Spleen (tissue), 11 donors: ENCODE measurements around the gene B4GALNT2. TPM values are rescaled to one million over a fixed set of nuclear protein-coding genes. Genes with fewer than 3 reads are reported as not detected.
"Not testable (repeated sequence)": the region's sequence is repeated elsewhere in the genome, so short reads cannot be mapped to it uniquely, and the experiment has no call there.

ENCODE experiments used
- DNase-seq: peaks from one replicate; pipeline ENCODE4 v3.0.0-alpha.2; 2020
- H3K27ac ChIP-seq, 8 donors: fragments of 200-600 bp; sonication (generic) in 7 of 8; 1 replicate in 4 of 8; 2 replicates in 4 of 8; pipeline versions ENCODE4 v1.5.0 to v1.8.0; 2016 to 2021; ENCODE audit warnings: inconsistent platforms in 4 of 8, mild to moderate bottlenecking in 4 of 8, moderate library complexity in 1 of 8
- H3K27me3 ChIP-seq, 7 donors: fragments of 200-600 bp; sonication (generic) in 6 of 7; replicated peaks in 1 of 7; 1 replicate in 4 of 7; 2 replicates in 3 of 7; pipeline versions ENCODE4 v1.5.0 to v1.8.0; 2016 to 2021; ENCODE audit warnings: inconsistent platforms in 3 of 7, mild to moderate bottlenecking in 1 of 7
- H3K36me3 ChIP-seq, 6 donors: fragments of 200-600 bp; sonication (generic) in 5 of 6; 1 replicate in 4 of 6; 2 replicates in 2 of 6; pipeline versions ENCODE4 v1.5.0 to v1.8.0; 2016 to 2021; ENCODE audit warnings: inconsistent platforms in 2 of 6
- H3K4me1 ChIP-seq, 6 donors: fragments of 200-600 bp; sonication (generic) in 5 of 6; 1 replicate in 3 of 6; 2 replicates in 3 of 6; pipeline versions ENCODE4 v1.5.0 to v1.8.0; 2016 to 2021; ENCODE audit warnings: inconsistent platforms in 3 of 6
- H3K4me3 ChIP-seq, 8 donors: fragments of 200-600 bp; sonication (generic) in 7 of 8; 1 replicate in 4 of 8; 2 replicates in 4 of 8; pipeline versions ENCODE4 v1.5.0 to v1.8.0; 2016 to 2021; ENCODE audit warnings: inconsistent platforms in 4 of 8, mild to moderate bottlenecking in 4 of 8, moderate library complexity in 2 of 8
- H3K9me3 ChIP-seq, 8 donors: fragments of 200-600 bp; sonication (generic) in 7 of 8; 1 replicate in 4 of 8; 2 replicates in 4 of 8; pipeline versions ENCODE4 v1.5.0 to v1.8.0; 2016 to 2021; ENCODE audit warnings: inconsistent platforms in 4 of 8
- CTCF ChIP-seq, 11 experiments: fragments of 200-600 bp in 7 of 11; fragments of 450-650 bp in 4 of 11; sonication (generic) in 4 of 11; IDR thresholded peaks in 8 of 11; conservative IDR thresholded peaks in 3 of 11; 1 replicate in 7 of 11; 2 replicates in 4 of 11; pipeline versions ENCODE4 v1.4.0 to v1.8.0; 2016 to 2021; ENCODE audit warnings: antibody characterized with exemption in 11 of 11, inconsistent platforms in 4 of 11, mild to moderate bottlenecking in 1 of 11
- POLR2A ChIP-seq, 3 donors: fragments of 450-650 bp; IDR thresholded peaks; one replicate each; pipeline ENCODE4 v1.5.1; 2017; ENCODE audit warnings: antibody characterized with exemption in 3 of 3, mild to moderate bottlenecking in 1 of 3
- POLR2AphosphoS5 ChIP-seq, 3 donors: sonication (generic); formaldehyde crosslinking; IDR thresholded peaks; one replicate each; pipeline ENCODE4 v1.5.1; 2017; ENCODE audit warnings: antibody characterized with exemption in 3 of 3
- whole genome bisulfite sequencing, 5 donors: extraction: QIAGEN DNeasy Blood & Tissue Kit in 3 of 5; methylation state at CpG; one replicate each; pipeline versions ENCODE4 v1.1.5 to v1.1.7; 2013 to 2018; 5-methylcytosine and 5-hydroxymethylcytosine counted together
- intact Hi-C: fragments of 100-400 bp; cut with DNase I; formaldehyde crosslinking; loops from one replicate; pipeline ENCODE4 v1.15.0; 2023; ENCODE audit warnings: low total_unique reads
- polyA plus RNA-seq, 3 donors: library from polyadenylated mRNA; stranded (reverse); fragments of 200-250 nt; gene quantifications; one replicate each; pipeline ENCODE4 v1.2.1, GENCODE V29; 2013
- total RNA-seq, 7 donors: library from RNA; depleted of rRNA in 3 of 7; stranded (reverse); fragments of >200 nt in 3 of 7; fragmentation: NEBNext Ultra II Directional in 4 of 7; extraction: Animal tissue kit (Norgen Biotek cat#: 25700) in 4 of 7; gene quantifications; one replicate each; pipeline versions ENCODE4 v1.1.0 to v1.2.1, GENCODE V29; 2016 to 2021
- donor health status: healthy with polysubstance abuse.
- donor health status: DM: no; HTN: no; CAD: no; lungs with moderate emphysema.
- donor health status: DM: no; HTN: no; CAD: no.
- donor health status: Bipolar disorder and iron deficiency.
- donor health status: healthy.
- donor health status: DM: no; HTN: no; CAD: no.
- donor health status: DM: yes; HTN: yes; CAD: no.

The B4GALNT2 gene
- total and polyA plus RNA-seq, 10 donors = 0.10 to 0.21 (median 0.18) TPM; not detected in 6

GRCh38 chr17:49165143-49165542 is 32.6 kb downstream of the B4GALNT2 start:
- intact Hi-C loops = no loop called here
- no peak for DNase-seq
- Histone ChIP-seq H3K4me1 (no peaks in the 10 kb centered on the region), H3K27ac (no peak overlapping the region), H3K9me3 (no peaks in the 10 kb centered on the region), H3K27me3 (peaks cover 0 to 56% (median 6%) of the 10 kb centered on the region in 7 donors), H3K4me3 (no peak overlapping the region), H3K36me3 (no peaks in the 10 kb centered on the region)
- 76 to 92% (median 88%) methylated on average over 2 of the region's 2 CpGs for WGBS, 5 donors
- TF ChIP-seq POLR2A (IDR thresholded peaks at IDR 0.05) = no peak
- TF ChIP-seq POLR2AphosphoS5 (IDR thresholded peaks at IDR 0.05) = no peak
- no peak for TF ChIP-seq CTCF (IDR thresholded peaks at IDR 0.05 in 8 of 11, conservative IDR thresholded peaks at IDR 0.05 in 3 of 11)

- peaks cover 0 to 17% (median 3%) of the 10 kb centered on the region in 8 donors for H3K9me3 ChIP-seq
- WGBS, 5 donors = 66 to 72% (median 69%) methylated on average over 9 of the region's 9 CpGs
- TF ChIP-seq POLR2A (IDR thresholded peaks at IDR 0.05) (no peak), POLR2AphosphoS5 (IDR thresholded peaks at IDR 0.05) (no peak), CTCF (IDR thresholded peaks at IDR 0.05 in 8 of 11, conservative IDR thresholded peaks at IDR 0.05 in 3 of 11) (no peak)
- intact Hi-C loops = no loop called here
- H3K4me3 ChIP-seq = no peak overlapping the region
- DNase-seq = no peak
- no peaks in the 10 kb centered on the region for H3K4me1 ChIP-seq
- peaks cover 0 to 70% (median 6%) of the 10 kb centered on the region in 7 donors for H3K27me3 ChIP-seq
- no peak overlapping the region for H3K27ac ChIP-seq
- no peaks in the 10 kb centered on the region for H3K36me3 ChIP-seq
Measured at GRCh38 chr17:49168706-49169105, 36.1 kb downstream of the B4GALNT2 start.

GRCh38 chr17:49170216-49170615 is 37.6 kb downstream of the B4GALNT2 start:
- 59 to 76% (median 67%) methylated on average over 2 of the region's 2 CpGs for WGBS, 5 donors
- Histone ChIP-seq H3K4me1 (no peaks in the 10 kb centered on the region), H3K4me3 (no peak overlapping the region), H3K27ac (no peak overlapping the region), H3K36me3 (no peaks in the 10 kb centered on the region), H3K9me3 (peaks cover 0 to 32% (median 18%) of the 10 kb centered on the region in 8 donors), H3K27me3 (peaks cover 0 to 78% (median 6%) of the 10 kb centered on the region in 7 donors)
- TF ChIP-seq POLR2AphosphoS5 (IDR thresholded peaks at IDR 0.05) = no peak
- TF ChIP-seq POLR2A (IDR thresholded peaks at IDR 0.05) = no peak
- TF ChIP-seq CTCF (IDR thresholded peaks at IDR 0.05 in 8 of 11, conservative IDR thresholded peaks at IDR 0.05 in 3 of 11) = no peak
- intact Hi-C loops = no loop called here
- DNase-seq = no peak

DNA sequence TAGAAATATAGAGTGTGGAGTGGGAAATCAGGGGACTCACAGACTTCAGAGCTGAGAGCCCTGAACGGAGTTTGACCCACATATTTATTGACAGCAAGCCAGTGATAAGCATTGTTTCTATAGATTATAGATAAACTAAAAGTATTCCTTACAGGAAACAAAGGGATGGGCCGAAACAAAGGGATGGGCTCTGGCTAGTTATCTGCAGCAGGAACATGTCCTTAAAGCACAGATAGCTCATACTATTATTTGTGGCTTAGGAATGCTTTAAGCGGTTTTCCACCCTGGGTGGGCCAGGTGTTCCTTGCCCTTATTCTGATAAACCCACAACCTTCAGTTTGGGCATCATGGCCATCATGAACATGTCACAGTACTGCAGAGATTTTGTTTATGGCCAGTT is 38.1 kb downstream of the B4GALNT2 start:
- Histone ChIP-seq H3K9me3 (peaks cover 0 to 37% (median 23%) of the 10 kb centered on the region in 8 donors), H3K27me3 (peaks cover 0 to 75% (median 6%) of the 10 kb centered on the region in 7 donors)
- H3K36me3 ChIP-seq, DNase-seq, H3K27ac ChIP-seq, H3K4me1 ChIP-seq, intact Hi-C loops, H3K4me3 ChIP-seq: not testable (repeated sequence)
- whole genome bisulfite sequencing, 5 donors = 70 to 82% (median 77%) methylated on average over 3 of the region's 3 CpGs

DNA sequence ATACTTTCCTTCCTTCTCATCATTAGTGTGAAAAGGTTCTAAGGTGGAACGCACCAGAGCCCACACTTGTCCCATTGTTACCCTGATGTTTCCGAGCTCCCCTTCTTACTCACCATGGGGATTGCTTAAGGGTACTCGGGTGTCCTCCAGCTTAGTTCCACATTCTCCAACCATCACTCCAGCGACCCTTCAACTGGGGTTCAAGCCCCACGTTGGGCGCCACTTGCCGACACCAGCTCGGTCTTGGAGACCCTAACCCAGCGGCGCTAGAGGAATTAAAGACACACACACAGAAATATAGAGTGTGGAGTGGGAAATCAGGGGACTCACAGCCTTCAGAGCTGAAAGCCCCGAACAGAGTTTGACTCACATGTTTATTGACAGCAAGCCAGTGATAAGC is 43.4 kb downstream of the B4GALNT2 start:
- Histone ChIP-seq H3K4me1 (peaks cover 0 to 11% (median 1%) of the 10 kb centered on the region in 6 donors), H3K9me3 (peaks cover 6 to 64% (median 50%) of the 10 kb centered on the region in 8 donors), H3K27me3 (peaks cover 0 to 22% (median 0%) of the 10 kb centered on the region in 7 donors)
- H3K4me3 ChIP-seq, intact Hi-C loops, H3K36me3 ChIP-seq, H3K27ac ChIP-seq, DNase-seq: not testable (repeated sequence)
- WGBS, 5 donors = 86 to 92% (median 89%) methylated on average over 11 of the region's 11 CpGs
